ENCODE results near the gene TSHZ1.

GRCh38 chr18:75293591-75293990 is 83.0 kb downstream of the TSHZ1 start:
- TF ChIP-seq POLR2A (IDR thresholded peaks at IDR 0.05; ENCODE audit: low read length) (no peak), USF2 (IDR thresholded peaks at IDR 0.05) (no peak), CTCF (IDR thresholded peaks at IDR 0.05) (no peak), BCL3 (IDR thresholded peaks at IDR 0.05) (no peak), KDM5A (IDR thresholded peaks at IDR 0.05) (no peak), EP300 (IDR thresholded peaks at IDR 0.05) (no peak), FOXS1 (CRISPR knock-in tag; IDR thresholded peaks at IDR 0.05) (no peak), CHD4 (IDR thresholded peaks at IDR 0.05; ENCODE audit: borderline replicate concordance) (no peak), JUNB (IDR thresholded peaks at IDR 0.05) (no peak), CBX2 (IDR thresholded peaks at IDR 0.05; ENCODE audit: borderline replicate concordance, low read depth) (no peak)
